Measurements from ENCODE around the gene CWC27. TPM values are rescaled to one million over a fixed set of nuclear protein-coding genes. Genes with fewer than 3 reads are reported as not detected.
"Not testable (repeated sequence)": the region's sequence is repeated elsewhere in the genome, so short reads cannot be mapped to it uniquely, and the experiment has no call there.

The CWC27 gene
- total RNA-seq, 6 donors from 2014 or later, result 8.0 to 21.2 (median 14.6) TPM

- whole genome bisulfite sequencing, 2 donors, result 58 to 83% methylated on average over 1 of the region's 1 CpG
- Histone ChIP-seq H3K4me3 (no peak overlapping the region), H3K9me3 (no peaks in the 10 kb centered on the region), H3K4me1 (no peaks in the 10 kb centered on the region), H3K27ac (no peak overlapping the region), H3K36me3 (no peaks in the 10 kb centered on the region), H3K27me3 (no peaks in the 10 kb centered on the region)
- DNase-seq (no peak), ATAC-seq (ENCODE audit: low FRiP score in 2 of 2) (no peak)
- TF ChIP-seq POLR2A (IDR thresholded peaks at IDR 0.05) (no peak), CTCF (IDR thresholded peaks at IDR 0.05) (no peak), POLR2AphosphoS5 (IDR thresholded peaks at IDR 0.05) (no peak), EP300 (IDR thresholded peaks at IDR 0.05) (no peak)
Observed at GRCh38 chr5:64884541-64884940, 115.8 kb downstream of the CWC27 start.

- Histone ChIP-seq H3K27ac (no peak overlapping the region), H3K9me3 (no peaks in the 10 kb centered on the region), H3K27me3 (no peaks in the 10 kb centered on the region), H3K4me1 (no peaks in the 10 kb centered on the region), H3K36me3 (no peaks in the 10 kb centered on the region), H3K4me3 (no peak overlapping the region)
- TF ChIP-seq POLR2AphosphoS5 (IDR thresholded peaks at IDR 0.05) (no peak), CTCF (IDR thresholded peaks at IDR 0.05) (no peak), EP300 (IDR thresholded peaks at IDR 0.05) (no peak), POLR2A (IDR thresholded peaks at IDR 0.05) (no peak)
- no peak for ATAC-seq (ENCODE audit: low FRiP score in 2 of 2)
- 93 to 99% methylated on average over 2 of the region's 2 CpGs for WGBS, 2 donors
- DNase-seq, result no peak
Observed at GRCh38 chr5:64887910-64888309, 119.2 kb downstream of the CWC27 start.

GRCh38 chr5:64895748-64896147, 127.0 kb downstream of the CWC27 start:
- no peak for TF ChIP-seq EP300 (IDR thresholded peaks at IDR 0.05)
- no peak for TF ChIP-seq CTCF (IDR thresholded peaks at IDR 0.05)
- no peak for TF ChIP-seq POLR2A (IDR thresholded peaks at IDR 0.05)
- TF ChIP-seq POLR2AphosphoS5 (IDR thresholded peaks at IDR 0.05), result no peak
- no peaks in the 10 kb centered on the region for H3K36me3 ChIP-seq
- 94 to 99% methylated on average over 2 of the region's 2 CpGs for WGBS, 2 donors
- no peak overlapping the region for H3K4me3 ChIP-seq
- H3K4me1 ChIP-seq, result no peaks in the 10 kb centered on the region
- no peak overlapping the region for H3K27ac ChIP-seq
- H3K27me3 ChIP-seq, result no peaks in the 10 kb centered on the region
- DNase-seq (no peak), ATAC-seq (ENCODE audit: low FRiP score in 2 of 2) (no peak)
- no peaks in the 10 kb centered on the region for H3K9me3 ChIP-seq

- 81 to 92% methylated on average over 1 of the region's 1 CpG for WGBS, 2 donors
- Histone ChIP-seq H3K27me3 (no peaks in the 10 kb centered on the region), H3K4me3 (no peak overlapping the region), H3K36me3 (no peaks in the 10 kb centered on the region), H3K4me1 (no peaks in the 10 kb centered on the region), H3K9me3 (no peaks in the 10 kb centered on the region), H3K27ac (no peak overlapping the region)
- no peak for ATAC-seq (ENCODE audit: low FRiP score in 2 of 2)
- no peak for TF ChIP-seq POLR2A (IDR thresholded peaks at IDR 0.05)
- no peak for TF ChIP-seq CTCF (IDR thresholded peaks at IDR 0.05)
- TF ChIP-seq POLR2AphosphoS5 (IDR thresholded peaks at IDR 0.05), result no peak
- no peak for DNase-seq
Observed at GRCh38 chr5:64899838-64900237, 131.1 kb downstream of the CWC27 start.

- Histone ChIP-seq H3K27ac (no peak overlapping the region), H3K36me3 (no peaks in the 10 kb centered on the region), H3K4me1 (no peaks in the 10 kb centered on the region), H3K4me3 (no peak overlapping the region), H3K9me3 (no peaks in the 10 kb centered on the region), H3K27me3 (no peaks in the 10 kb centered on the region)
- no peak for TF ChIP-seq CTCF (IDR thresholded peaks at IDR 0.05)
- TF ChIP-seq POLR2AphosphoS5 (IDR thresholded peaks at IDR 0.05), result no peak
- TF ChIP-seq EP300 (IDR thresholded peaks at IDR 0.05), result no peak
- WGBS, 2 donors, result 78 to 84% methylated on average over 2 of the region's 2 CpGs
- DNase-seq, result no peak
- ATAC-seq (ENCODE audit: low FRiP score in 2 of 2), result no peak
Observed at GRCh38 chr5:64900618-64901017, 131.9 kb downstream of the CWC27 start.

- H3K9me3 ChIP-seq, result peaks cover 0 to 10% (median 3%) of the 10 kb centered on the region in 4 donors
- not testable (repeated sequence) for DNase-seq; H3K4me3 ChIP-seq; H3K36me3 ChIP-seq; H3K4me1 ChIP-seq; ATAC-seq (ENCODE audit: low FRiP score in 2 of 2); H3K27me3 ChIP-seq; H3K27ac ChIP-seq
Observed at GRCh38 chr5:64907399-64907798, 138.7 kb downstream of the CWC27 start.

Data from upper lobe of left lung (tissue), 6 donors.